ENCODE results near the gene GLI1. TPM values are rescaled to one million over a fixed set of nuclear protein-coding genes. Genes with fewer than 3 reads are reported as not detected.

GLI1 gene
- total RNA-seq, 1 experiment from 2014 or later, result 22.4 TPM

DNA sequence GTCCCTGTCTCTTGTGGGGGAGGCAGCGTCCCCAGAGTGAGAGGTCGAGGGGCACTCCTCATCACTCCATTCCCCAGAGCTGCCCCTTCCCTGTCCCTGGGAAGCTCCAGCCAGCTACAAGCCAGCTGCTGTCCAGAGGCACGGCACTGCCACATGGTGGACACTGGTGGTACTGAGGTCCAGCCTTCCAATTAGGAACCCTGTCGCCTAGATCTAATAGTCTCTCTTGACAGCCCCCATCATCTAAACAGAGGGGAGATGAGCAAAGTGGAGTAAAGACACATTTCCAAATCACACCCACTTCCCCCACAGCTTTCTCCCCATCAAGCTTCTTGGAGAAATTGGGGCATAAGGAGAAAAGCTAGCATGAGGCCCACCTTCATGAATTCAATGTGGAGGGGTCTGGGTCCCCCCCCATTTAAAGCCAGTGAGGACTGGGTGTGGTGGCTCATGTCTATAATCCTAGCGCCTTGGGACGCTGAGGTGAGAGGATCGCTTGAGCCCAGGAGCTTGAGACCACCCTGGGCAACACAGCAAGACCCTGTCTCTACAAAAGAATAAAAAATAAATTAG is 6.6 kb upstream of the GLI1 start:
- H3K9me3 ChIP-seq (ENCODE audit: low read depth, low read length, poor library complexity, severe bottlenecking), result no peaks in the 10 kb centered on the region
- TF ChIP-seq EZH2 (IDR thresholded peaks at IDR 0.05; ENCODE audit: borderline replicate concordance, low read depth, low read length, poor library complexity, severe bottlenecking) (no peak), CTCF (conservative IDR thresholded peaks at IDR 0.05; ENCODE audit: low read depth, low read length) (peak; percentile 88)
- no peaks in the 10 kb centered on the region for H3K36me3 ChIP-seq (ENCODE audit: insufficient read depth, low read length, poor library complexity, severe bottlenecking)
- ChIA-PET POLR2A (ENCODE audit: low non-redundant PET) (interaction anchor here (0.5 to 0.6 kb wide), 2 partner anchors 145 to 210 kb away, joined by 10 to 17 read pairs; no protein-coding TSS in a partner anchor), CTCF (interaction anchor here (0.6 to 3.0 kb wide), 9 partner anchors 17 to 240 kb away, joined by 3 to 57 read pairs (median 4); no protein-coding TSS in a partner anchor)
- peak; percentile 82 for DNase-seq (ENCODE audit: low spot score)
- BruUV-seq (replicated peaks), result no TSS peak
- H3K4me3 ChIP-seq (ENCODE audit: low read depth, low read length, poor library complexity, severe bottlenecking), result no peak overlapping the region
- H3K27ac ChIP-seq (ENCODE audit: low read depth, low read length, poor library complexity, severe bottlenecking), result no peak overlapping the region
- intact Hi-C loops (cut with micrococcal nuclease; ENCODE audit: unreplicated experiment), result loop anchor here (1.0 kb wide), 2 partner anchors 146 to 190 kb away; no protein-coding TSS in a partner anchor
- peaks cover 29% of the 10 kb centered on the region for H3K4me1 ChIP-seq (ENCODE audit: insufficient read depth, low read length, poor library complexity, severe bottlenecking)
- no peaks in the 10 kb centered on the region for H3K27me3 ChIP-seq (replicated peaks; ENCODE audit: insufficient read depth, low read depth, low read length, poor library complexity)

DNA sequence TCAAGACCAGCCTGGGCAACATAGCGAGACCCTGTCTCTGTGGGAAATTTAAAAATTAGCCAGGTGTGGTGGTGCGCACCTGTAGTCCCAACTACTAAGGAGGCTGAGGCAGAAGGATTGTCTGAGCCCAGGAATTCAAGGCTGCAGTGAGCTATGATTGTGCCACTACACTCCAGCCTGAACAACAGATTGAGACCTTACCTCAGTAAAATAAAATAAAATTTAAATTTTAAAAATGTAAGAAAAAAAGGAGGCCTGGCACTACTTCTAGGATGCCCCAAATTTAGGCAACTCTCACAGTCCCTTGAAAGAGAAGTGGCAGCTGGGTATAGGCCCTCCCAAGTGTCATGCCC is 5.4 kb upstream of the GLI1 start:
- DNase-seq (ENCODE audit: low spot score), result no peak
- CTCF ChIA-PET, result interaction anchor here (1.0 to 3.0 kb wide), 2 partner anchors 19 to 146 kb away, joined by 3 to 57 read pairs; no protein-coding TSS in a partner anchor
- intact Hi-C loops (cut with micrococcal nuclease; ENCODE audit: unreplicated experiment), result no loop called here
- Histone ChIP-seq H3K27me3 (replicated peaks; ENCODE audit: insufficient read depth, low read depth, low read length, poor library complexity) (no peaks in the 10 kb centered on the region), H3K27ac (ENCODE audit: low read depth, low read length, poor library complexity, severe bottlenecking) (peak overlapping the region; percentile 66), H3K4me3 (ENCODE audit: low read depth, low read length, poor library complexity, severe bottlenecking) (no peak overlapping the region), H3K9me3 (ENCODE audit: low read depth, low read length, poor library complexity, severe bottlenecking) (no peaks in the 10 kb centered on the region), H3K4me1 (ENCODE audit: insufficient read depth, low read length, poor library complexity, severe bottlenecking) (peaks cover 37% of the 10 kb centered on the region), H3K36me3 (ENCODE audit: insufficient read depth, low read length, poor library complexity, severe bottlenecking) (no peaks in the 10 kb centered on the region)
- no TSS peak for BruUV-seq (replicated peaks)
- POLR2A ChIA-PET (ENCODE audit: low non-redundant PET), result interaction anchor here (0.5 to 0.7 kb wide), 3 partner anchors 30 to 178 kb away, joined by 4 read pairs; no protein-coding TSS in a partner anchor
- TF ChIP-seq CTCF (conservative IDR thresholded peaks at IDR 0.05; ENCODE audit: low read depth, low read length), result no peak
- TF ChIP-seq EZH2 (IDR thresholded peaks at IDR 0.05; ENCODE audit: borderline replicate concordance, low read depth, low read length, poor library complexity, severe bottlenecking), result no peak

DNA sequence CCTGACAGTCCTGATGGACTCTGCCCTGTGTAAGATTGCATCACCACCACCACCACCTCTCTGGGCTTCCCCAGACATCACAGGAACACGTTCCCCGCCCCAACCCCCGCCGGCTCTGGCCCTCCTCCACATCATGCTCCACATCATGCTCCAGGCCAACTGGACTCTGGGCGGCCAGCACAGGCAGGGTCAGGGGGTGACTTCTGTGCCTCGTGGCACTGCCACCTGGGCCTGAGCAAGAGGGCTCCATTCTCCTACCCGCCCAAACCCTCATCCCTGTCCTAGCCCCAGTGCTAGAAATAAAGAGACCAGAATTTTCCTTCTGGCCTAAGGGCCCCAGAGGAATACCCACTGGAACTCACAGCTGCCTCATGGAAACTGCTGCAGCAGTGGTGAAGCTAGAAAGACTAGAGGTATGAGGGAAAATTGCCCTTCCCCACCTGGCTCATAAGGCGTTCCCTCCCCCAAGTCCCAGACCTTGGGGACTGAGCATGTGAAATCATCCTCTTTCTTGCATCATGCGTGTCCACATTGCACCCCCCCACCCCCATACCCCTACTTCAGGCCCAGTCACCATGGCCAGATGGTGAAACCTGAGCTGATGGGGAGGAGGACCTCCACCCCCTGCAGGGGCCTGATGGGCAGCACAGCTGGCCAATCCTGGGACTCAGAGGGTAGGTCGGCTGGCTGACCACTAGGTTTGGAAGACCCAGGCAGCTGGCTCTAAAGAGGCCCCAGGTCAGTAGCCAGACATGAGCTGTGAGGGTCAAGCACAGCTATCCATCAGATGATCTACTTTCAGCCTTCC is 4.8 kb upstream of the GLI1 start, which contains the start of gene INHBE:
INHBE (plus strand) TSS at position 742 of the 808 bp plus-strand sequence. CDS start 230 bp downstream, outside the sequence.
- no TSS peak for BruUV-seq (replicated peaks)
- Histone ChIP-seq H3K9me3 (ENCODE audit: low read depth, low read length, poor library complexity, severe bottlenecking) (no peaks in the 10 kb centered on the region), H3K36me3 (ENCODE audit: insufficient read depth, low read length, poor library complexity, severe bottlenecking) (no peaks in the 10 kb centered on the region), H3K4me3 (ENCODE audit: low read depth, low read length, poor library complexity, severe bottlenecking) (no peak within 1 kb of the TSS), H3K27me3 (replicated peaks; ENCODE audit: insufficient read depth, low read depth, low read length, poor library complexity) (no peaks in the 10 kb centered on the region), H3K27ac (ENCODE audit: low read depth, low read length, poor library complexity, severe bottlenecking) (peak within 1 kb of the TSS; percentile 66), H3K4me1 (ENCODE audit: insufficient read depth, low read length, poor library complexity, severe bottlenecking) (peaks cover 37% of the 10 kb centered on the region)
- ChIA-PET CTCF (interaction anchor here (0.6 to 3.0 kb wide), 2 partner anchors 147 to 279 kb away, joined by 6 to 57 read pairs; no protein-coding TSS in a partner anchor), POLR2A (ENCODE audit: low non-redundant PET) (interaction anchor here (0.5 to 0.6 kb wide), 2 partner anchors 13 to 31 kb away, joined by 4 to 7 read pairs; no protein-coding TSS in a partner anchor)
- TF ChIP-seq CTCF (conservative IDR thresholded peaks at IDR 0.05; ENCODE audit: low read depth, low read length), result no peak
- TF ChIP-seq EZH2 (IDR thresholded peaks at IDR 0.05; ENCODE audit: borderline replicate concordance, low read depth, low read length, poor library complexity, severe bottlenecking), result no peak
- peak; percentile 38 for DNase-seq (ENCODE audit: low spot score)
- intact Hi-C loops (cut with micrococcal nuclease; ENCODE audit: unreplicated experiment), result no loop called here
